ENCODE measurements around the gene PODXL2.
A peak's percentile ranks its signal among the peaks of the same experiment; 100 is the strongest.
"Not testable (repeated sequence)": the region's sequence is repeated elsewhere in the genome, so short reads cannot be mapped to it uniquely, and the experiment has no call there.

The PODXL2 gene

GRCh38 chr3:127629467-127630403, 750 bp downstream of the PODXL2 start:
- DNase-seq (ENCODE audit: low read depth): peak; percentile 23

- no peak for DNase-seq (ENCODE audit: low read depth)
These were observed 2.1 kb downstream of the PODXL2 start for GRCh38 chr3:127630811-127631714.

- no peak for DNase-seq (ENCODE audit: low read depth)
These were observed 3.2 kb downstream of the PODXL2 start for GRCh38 chr3:127632035-127632820.

GRCh38 chr3:127634653-127635052, 5.7 kb downstream of the PODXL2 start:
- no peak for DNase-seq (ENCODE audit: low read depth)

- DNase-seq (ENCODE audit: low read depth): no peak
These were observed 8.6 kb downstream of the PODXL2 start for GRCh38 chr3:127637546-127637945.

- DNase-seq (ENCODE audit: low read depth): no peak
These were observed 9.0 kb downstream of the PODXL2 start for GRCh38 chr3:127637971-127638370.

GRCh38 chr3:127639173-127640041, 10.4 kb downstream of the PODXL2 start:
- no peak for DNase-seq (ENCODE audit: low read depth)

GRCh38 chr3:127640042-127640355, 11.0 kb downstream of the PODXL2 start:
- no peak for DNase-seq (ENCODE audit: low read depth)

- DNase-seq (ENCODE audit: low read depth): no peak
These were observed 15.8 kb downstream of the PODXL2 start for GRCh38 chr3:127644641-127645370.

GRCh38 chr3:127645371-127646015, 16.5 kb downstream of the PODXL2 start:
- DNase-seq (ENCODE audit: low read depth): no peak

GRCh38 chr3:127646501-127647046, 17.6 kb downstream of the PODXL2 start:
- DNase-seq (ENCODE audit: low read depth): no peak

GRCh38 chr3:127647166-127647844, 18.3 kb downstream of the PODXL2 start:
- no peak for DNase-seq (ENCODE audit: low read depth)

- DNase-seq (ENCODE audit: low read depth): no peak
These were observed 18.8 kb downstream of the PODXL2 start for GRCh38 chr3:127647845-127648204.

- no peak for DNase-seq (ENCODE audit: low read depth)
These were observed 21.3 kb downstream of the PODXL2 start for GRCh38 chr3:127650236-127650635.

- no peak for DNase-seq (ENCODE audit: low read depth)
These were observed 22.7 kb downstream of the PODXL2 start for GRCh38 chr3:127651516-127652172.

GRCh38 chr3:127652246-127652995, 23.4 kb downstream of the PODXL2 start:
- no peak for DNase-seq (ENCODE audit: low read depth)

GRCh38 chr3:127654374-127654773, 25.4 kb downstream of the PODXL2 start:
- DNase-seq (ENCODE audit: low read depth): no peak

- DNase-seq (ENCODE audit: low read depth): not testable (repeated sequence)
These were observed 26.0 kb downstream of the PODXL2 start for GRCh38 chr3:127654993-127655392.
